Measurements from ENCODE around the gene KIF3B.
"Not testable (repeated sequence)": the region's sequence is repeated elsewhere in the genome, so short reads cannot be mapped to it uniquely, and the experiment has no call there.

KIF3B gene

DNA sequence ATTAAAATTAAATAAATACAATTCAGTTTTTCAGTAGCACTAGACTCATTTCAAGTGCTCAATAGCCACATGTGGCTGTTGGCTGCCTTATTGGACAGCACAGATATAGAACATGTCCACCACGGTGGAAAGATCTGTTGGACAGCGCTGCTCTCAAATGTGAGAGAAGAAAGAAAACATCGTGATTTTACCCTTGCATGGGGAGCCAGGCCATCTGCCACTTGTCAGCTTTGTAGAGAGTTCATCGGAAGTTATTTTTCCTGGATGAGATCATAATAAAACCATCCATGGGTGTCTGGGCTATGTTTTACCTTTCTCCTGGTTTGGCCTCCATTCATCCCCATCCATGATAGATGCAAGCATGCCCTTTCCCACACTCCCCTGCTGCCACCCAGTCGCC lies 5.8 kb upstream of the KIF3B start:
- TF ChIP-seq, protein P1, sequence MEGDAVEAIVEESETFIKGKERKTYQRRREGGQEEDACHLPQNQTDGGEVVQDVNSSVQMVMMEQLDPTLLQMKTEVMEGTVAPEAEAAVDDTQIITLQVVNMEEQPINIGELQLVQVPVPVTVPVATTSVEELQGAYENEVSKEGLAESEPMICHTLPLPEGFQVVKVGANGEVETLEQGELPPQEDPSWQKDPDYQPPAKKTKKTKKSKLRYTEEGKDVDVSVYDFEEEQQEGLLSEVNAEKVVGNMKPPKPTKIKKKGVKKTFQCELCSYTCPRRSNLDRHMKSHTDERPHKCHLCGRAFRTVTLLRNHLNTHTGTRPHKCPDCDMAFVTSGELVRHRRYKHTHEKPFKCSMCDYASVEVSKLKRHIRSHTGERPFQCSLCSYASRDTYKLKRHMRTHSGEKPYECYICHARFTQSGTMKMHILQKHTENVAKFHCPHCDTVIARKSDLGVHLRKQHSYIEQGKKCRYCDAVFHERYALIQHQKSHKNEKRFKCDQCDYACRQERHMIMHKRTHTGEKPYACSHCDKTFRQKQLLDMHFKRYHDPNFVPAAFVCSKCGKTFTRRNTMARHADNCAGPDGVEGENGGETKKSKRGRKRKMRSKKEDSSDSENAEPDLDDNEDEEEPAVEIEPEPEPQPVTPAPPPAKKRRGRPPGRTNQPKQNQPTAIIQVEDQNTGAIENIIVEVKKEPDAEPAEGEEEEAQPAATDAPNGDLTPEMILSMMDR (IDR thresholded peaks at IDR 0.05; ENCODE audit: borderline replicate concordance, control extremely low read depth, extremely low read depth, insufficient read depth, missing control alignments) = no peak
- DNase-seq (ENCODE audit: low spot score) = no peak
- in situ Hi-C loops (cut with MboI; ENCODE audit: low sequenced_read_pairs, unreplicated experiment) = no loop called here

DNA sequence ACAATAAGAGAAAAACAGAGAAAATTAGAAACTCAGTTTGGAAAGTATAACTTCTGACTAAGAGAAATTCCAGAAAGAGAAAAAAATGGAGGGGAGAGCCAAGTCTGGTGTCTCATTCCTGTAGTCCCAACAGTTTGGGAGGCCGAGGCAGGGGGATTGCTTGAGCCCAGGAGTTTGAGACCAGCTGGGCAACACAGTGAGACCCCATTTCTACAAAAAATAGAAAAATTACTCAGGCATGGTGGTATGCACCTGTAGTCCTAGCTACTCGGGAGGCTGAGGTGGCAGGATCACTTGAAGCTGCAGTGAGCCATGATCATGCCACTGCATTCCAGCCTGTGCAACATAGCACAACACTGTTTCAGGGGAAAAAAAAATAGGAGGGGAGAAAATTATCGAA lies 3.1 kb upstream of the KIF3B start:
- in situ Hi-C loops (cut with MboI; ENCODE audit: low sequenced_read_pairs, unreplicated experiment) = no loop called here
- TF ChIP-seq, protein P1 (IDR thresholded peaks at IDR 0.05; ENCODE audit: borderline replicate concordance, control extremely low read depth, extremely low read depth, insufficient read depth, missing control alignments) = no peak
- DNase-seq (ENCODE audit: low spot score) = no peak

DNA sequence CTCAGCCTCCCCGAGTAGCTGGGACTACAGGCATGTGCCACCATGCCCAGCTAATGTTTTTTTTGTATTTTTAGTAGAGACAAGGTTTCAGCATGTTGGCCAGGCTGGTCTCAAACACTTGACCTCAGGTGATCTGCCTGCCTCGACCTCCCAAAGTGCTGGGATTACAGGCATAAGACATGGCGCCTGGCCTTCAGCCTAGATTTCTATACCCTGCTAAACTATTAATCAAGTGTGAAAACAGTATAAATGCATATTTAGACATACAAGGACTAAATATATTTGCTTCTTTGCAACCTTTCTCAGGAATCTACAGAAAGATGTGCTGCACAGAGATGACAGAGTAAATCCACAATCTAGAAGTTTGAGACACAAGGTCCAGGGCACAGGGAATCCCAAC lies 2.3 kb upstream of the KIF3B start:
- in situ Hi-C loops (cut with MboI; ENCODE audit: low sequenced_read_pairs, unreplicated experiment); DNase-seq (ENCODE audit: low spot score): not testable (repeated sequence)

DNA sequence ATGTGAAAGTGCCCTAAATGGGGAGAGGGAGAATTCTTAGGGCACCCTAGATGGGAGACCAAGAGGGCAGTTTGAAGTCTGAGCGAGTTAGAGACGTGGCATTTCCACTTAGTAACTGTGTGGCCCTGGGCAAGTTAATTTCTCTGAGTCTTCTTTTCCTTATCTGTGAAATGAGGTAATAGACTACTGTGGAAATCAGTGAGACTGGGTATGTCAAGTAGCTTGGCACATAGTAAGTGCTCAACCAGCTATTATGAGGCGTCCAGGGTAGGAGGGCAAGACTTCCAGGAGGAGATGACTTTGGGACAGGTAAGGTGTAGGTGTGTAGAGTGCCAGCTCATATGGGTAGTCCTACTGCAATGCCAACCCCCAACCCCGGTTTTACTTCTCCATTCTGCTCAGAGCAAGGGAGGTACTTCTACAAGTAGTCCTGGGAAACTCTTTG lies 770 bp downstream of the KIF3B start:
- DNase-seq (ENCODE audit: low spot score) = peak; percentile 56
- in situ Hi-C loops (cut with MboI; ENCODE audit: low sequenced_read_pairs, unreplicated experiment) = no loop called here
- TF ChIP-seq, protein P1 (IDR thresholded peaks at IDR 0.05; ENCODE audit: borderline replicate concordance, control extremely low read depth, extremely low read depth, insufficient read depth, missing control alignments) = no peak

DNA sequence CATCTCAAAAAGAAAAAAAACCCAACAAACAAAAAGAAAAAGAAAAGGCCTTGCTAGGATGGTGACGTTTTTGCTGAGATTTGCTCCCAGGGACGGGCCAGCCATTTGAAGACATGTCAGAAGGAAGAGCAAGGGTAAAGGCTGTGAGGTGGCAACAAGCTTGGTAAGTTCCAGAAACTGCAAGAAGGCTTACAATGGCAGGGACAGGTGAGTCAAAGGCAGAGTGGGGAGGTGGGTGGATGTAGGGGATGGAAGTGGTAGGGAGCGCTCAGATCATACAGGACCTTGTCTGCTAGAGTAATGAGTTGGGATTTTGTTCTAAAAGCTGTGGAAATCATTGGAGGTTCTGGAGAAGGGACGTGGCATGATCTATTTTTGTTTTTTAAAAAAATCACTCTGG lies 4.3 kb downstream of the KIF3B start:
- TF ChIP-seq, protein P1 (IDR thresholded peaks at IDR 0.05; ENCODE audit: borderline replicate concordance, control extremely low read depth, extremely low read depth, insufficient read depth, missing control alignments) = no peak
- in situ Hi-C loops (cut with MboI; ENCODE audit: low sequenced_read_pairs, unreplicated experiment) = no loop called here
- no peak for DNase-seq (ENCODE audit: low spot score)

DNA sequence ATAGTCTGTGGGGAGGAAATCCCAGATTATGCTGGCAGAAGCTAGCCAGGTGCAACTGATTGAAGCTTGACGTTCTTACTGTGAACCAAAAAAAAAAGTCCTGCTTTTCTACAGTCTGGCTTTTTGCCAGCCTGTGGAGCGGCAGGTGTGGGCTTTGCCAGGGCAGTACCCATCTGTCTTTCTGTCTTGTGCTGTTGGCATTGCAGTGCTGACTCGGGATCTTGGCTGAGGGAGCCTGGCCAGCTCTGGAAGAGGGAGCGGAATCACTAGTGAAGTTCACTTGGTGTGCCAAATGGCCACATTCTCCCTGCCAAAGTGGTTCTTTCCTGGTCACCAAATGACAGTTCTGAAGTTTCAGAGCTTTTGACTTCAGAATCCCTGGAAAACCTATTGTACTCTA lies 5.0 kb downstream of the KIF3B start:
- TF ChIP-seq, protein P1 (IDR thresholded peaks at IDR 0.05; ENCODE audit: borderline replicate concordance, control extremely low read depth, extremely low read depth, insufficient read depth, missing control alignments) = no peak
- no peak for DNase-seq (ENCODE audit: low spot score)
- in situ Hi-C loops (cut with MboI; ENCODE audit: low sequenced_read_pairs, unreplicated experiment) = no loop called here

DNA sequence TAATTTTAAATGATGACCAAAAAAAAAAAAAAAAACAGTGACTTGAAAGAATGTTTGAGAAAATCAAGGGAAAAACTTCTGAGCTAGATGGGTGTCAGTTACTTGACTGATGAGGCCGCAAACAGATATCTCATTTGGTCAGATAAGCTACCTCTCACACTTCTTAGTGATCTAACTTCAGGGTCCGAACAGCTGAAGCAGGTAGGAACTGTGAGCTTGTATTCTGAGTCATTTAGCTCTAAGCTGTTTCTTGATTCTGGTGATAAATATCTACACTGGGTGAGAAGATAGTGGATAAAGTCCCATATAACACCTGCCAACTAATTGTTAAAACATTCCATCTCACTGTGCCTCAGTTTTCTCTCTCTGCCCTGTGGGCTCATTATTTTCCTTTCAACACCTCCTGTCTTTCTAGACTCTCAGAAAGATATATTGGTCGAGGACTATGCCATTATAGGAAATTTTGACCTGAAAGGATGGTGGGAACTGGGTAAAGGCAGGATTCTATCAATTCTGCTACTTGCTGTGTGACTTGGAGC lies 7.7 kb downstream of the KIF3B start:
- peak; percentile 26 for DNase-seq (ENCODE audit: low spot score)
- TF ChIP-seq, protein P1 (IDR thresholded peaks at IDR 0.05; ENCODE audit: borderline replicate concordance, control extremely low read depth, extremely low read depth, insufficient read depth, missing control alignments) = no peak
- in situ Hi-C loops (cut with MboI; ENCODE audit: low sequenced_read_pairs, unreplicated experiment) = no loop called here
